Skin epidermis (tissue), 12 donors: ENCODE results near the gene ANKRD30A.
"Not testable (repeated sequence)": the region's sequence is repeated elsewhere in the genome, so short reads cannot be mapped to it uniquely, and the experiment has no call there.

Experiments
- H3K27ac ChIP-seq, 21 experiments: fragments of 200-600 bp; sonication (generic) in 11 of 21; one replicate each; pipeline ENCODE4 v1.5.0; 2020; ENCODE audit warnings: mild to moderate bottlenecking in 3 of 21, inconsistent platforms in 2 of 21, moderate library complexity in 2 of 21
- H3K4me3 ChIP-seq, 7 experiments: fragments of 200-600 bp; sonication (generic) in 2 of 7; one replicate each; pipeline ENCODE4 v1.5.0; 2020; ENCODE audit warnings: inconsistent platforms in 2 of 7, mild to moderate bottlenecking in 2 of 7, moderate library complexity in 1 of 7

Gene ANKRD30A

DNA sequence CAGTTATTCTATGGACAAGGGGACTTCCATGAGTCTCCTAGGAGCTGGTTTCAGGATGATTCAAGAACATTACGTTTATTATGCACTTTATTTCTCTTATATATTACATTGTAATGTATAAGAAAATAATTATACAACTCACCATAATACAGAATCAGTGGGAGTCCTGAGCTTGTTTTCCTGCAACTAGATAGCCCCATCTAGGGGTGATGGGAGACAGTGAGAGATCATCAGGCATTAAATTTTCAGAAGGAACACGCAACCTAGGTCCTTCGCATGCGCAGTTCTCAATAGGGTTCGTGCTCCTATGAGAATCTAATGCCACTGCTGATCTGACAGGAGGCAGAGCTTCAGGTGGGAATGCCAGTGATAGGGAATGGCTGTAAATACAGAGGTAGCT is 137.9 kb downstream of the ANKRD30A start:
- Histone ChIP-seq H3K4me3 (no peak overlapping the region), H3K27ac (no peak overlapping the region)

DNA sequence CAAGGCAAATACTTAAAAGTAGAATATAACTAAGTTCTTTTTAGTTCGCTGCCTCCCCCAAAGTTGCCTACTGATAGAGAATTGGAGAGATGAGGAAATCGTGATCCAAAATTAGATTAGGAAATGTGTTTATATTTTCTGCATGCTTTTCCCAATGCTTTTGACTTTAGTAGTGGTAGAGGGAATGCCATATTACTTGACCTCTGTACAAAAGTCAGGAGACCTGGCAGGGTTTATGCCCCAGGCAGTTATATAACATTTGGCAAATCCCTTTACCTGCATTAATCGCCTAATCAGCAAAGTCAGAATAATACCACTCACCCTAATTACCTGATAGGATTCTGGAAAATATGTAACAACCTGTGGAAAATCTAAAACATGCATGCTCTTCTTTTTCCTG is 142.9 kb downstream of the ANKRD30A start:
- H3K27ac ChIP-seq: no peak overlapping the region

DNA sequence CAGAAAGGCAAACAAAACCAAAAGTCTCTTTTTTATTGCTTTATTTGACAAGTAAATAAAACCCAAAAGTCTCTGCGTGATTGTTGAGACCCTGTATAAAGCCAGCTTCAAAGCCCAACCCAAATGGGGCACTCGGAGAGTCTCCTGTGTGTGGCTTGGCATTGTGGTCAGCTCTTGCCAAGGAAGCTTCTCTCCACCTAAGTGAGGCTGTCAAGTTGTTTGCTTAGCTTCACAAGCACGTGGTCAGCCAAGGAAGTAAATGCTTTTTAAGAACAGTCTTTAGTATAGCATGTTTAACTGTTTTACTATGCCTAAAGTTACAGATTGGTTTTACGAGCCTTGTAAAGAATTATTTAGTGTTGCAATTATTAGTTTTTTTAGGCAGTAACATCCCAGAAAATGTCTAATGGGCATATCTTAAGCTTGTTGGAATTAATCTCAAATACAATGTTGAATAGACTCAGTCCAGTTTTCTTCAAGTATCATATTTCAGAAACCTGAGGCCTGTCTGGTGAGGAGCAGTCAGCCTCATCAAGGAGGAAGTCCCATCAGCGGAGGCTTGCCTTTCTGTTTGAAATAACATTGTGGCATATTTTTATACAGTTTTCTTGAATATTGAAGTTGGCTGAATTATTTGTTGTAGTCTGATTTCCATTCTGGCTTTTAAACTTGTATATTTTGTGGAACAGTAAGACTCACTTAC is 144.3 kb downstream of the ANKRD30A start:
- no peak overlapping the region for H3K4me3 ChIP-seq
- H3K27ac ChIP-seq: no peak overlapping the region

More for the DNA sequence above, 142.9 kb downstream of the ANKRD30A start:
- no peak overlapping the region for H3K4me3 ChIP-seq

DNA sequence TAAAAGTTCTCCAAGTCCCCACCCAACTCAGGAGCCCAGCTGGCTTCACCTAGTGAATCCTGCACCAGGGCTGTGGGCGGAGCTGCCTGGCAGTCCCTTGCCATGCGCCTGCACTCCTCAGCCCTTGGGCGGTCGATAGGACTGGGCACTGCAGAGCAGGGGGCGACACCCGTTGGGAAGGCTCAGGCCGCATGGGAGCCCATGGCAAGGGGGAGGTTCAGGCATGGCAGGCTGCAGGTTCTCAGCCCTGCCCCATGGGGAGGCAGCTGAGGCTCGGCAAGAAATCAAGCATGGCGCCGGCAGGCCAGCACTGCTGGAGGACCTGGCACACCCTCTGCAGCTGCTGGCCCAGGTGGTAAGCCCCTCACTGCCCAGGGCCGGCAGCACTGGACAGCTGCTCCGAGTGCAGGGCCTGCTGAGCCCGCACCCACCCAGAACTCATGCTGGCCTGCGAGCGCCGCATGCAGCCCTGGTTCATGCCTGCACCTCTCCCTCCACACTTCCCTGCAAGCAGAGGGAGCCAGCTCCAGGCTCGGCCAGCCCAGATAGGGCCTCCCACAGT is 149.9 kb downstream of the ANKRD30A start:
- H3K4me3 ChIP-seq: no peak overlapping the region
- H3K27ac ChIP-seq: no peak overlapping the region

DNA sequence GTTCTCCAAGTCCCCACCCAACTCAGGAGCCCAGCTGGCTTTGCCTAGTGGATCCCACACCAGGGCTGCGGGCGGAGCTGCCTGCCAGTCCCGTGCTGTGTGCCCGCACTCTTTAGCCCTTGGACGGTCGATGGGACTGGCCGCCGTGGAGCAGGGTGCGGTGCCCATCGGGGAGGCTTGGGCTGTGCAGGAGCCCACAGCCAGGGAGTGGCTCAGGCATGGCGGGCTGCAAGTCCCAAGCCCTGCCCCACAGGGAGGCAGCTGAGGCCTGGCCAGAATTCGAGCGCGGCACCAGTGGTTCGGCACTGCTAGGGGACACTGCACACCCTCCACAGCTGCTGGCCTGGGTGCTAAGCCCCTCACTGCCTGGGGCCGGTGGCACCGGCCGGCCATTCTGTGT is 159.7 kb downstream of the ANKRD30A start:
- Histone ChIP-seq H3K27ac (no peak overlapping the region), H3K4me3 (no peak overlapping the region)

DNA sequence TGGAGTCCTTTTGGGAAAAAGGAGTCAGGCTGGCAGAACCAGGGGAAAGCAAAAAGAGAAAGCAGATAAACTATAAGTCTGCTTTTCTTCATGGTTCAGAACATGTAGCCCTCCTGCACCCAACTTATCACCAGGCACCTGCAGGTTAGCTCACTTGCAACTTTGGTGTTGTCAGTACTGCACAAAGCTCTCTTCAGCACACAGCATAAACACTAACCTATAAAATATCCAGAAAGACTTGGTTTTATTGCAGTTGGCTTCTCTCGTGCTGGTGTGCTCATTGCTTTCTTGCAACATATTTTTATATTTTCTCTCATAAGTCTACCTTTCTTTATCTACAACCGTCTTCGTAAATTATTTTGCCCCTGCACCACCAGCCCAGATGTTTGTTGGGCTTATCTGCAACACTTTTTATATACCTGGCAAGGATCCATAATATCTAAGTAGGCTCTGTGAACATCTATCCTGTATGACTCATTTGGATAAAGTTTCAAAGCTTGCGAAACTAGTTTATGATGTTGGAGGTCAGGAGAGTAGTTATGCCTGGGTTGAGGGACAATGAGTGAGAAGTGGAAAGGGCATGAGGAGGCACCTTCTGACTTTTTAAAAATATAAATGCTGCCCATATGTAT is 164.6 kb downstream of the ANKRD30A start:
- Histone ChIP-seq H3K27ac (no peak overlapping the region), H3K4me3 (no peak overlapping the region)

DNA sequence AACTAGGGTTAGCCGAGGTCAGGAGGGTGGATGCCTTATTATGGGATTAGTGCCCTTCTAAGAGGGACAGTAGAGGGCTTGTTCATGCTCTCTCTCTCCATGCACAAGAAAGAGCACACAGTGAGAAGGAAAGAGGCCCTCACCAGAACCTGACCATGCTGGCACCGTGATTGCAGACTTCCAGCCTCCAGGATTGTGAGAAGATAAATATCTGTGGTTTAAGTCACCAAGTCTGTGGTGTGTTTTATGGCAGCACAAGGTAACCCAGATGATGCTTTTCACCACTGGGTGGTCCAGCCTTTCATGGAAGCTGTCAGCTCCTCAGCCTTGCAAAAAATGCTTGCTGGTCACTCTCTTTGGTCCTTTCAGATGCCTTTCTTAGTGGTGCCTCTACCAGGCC is 175.9 kb downstream of the ANKRD30A start:
- no peak overlapping the region for H3K27ac ChIP-seq
- H3K4me3 ChIP-seq: no peak overlapping the region

DNA sequence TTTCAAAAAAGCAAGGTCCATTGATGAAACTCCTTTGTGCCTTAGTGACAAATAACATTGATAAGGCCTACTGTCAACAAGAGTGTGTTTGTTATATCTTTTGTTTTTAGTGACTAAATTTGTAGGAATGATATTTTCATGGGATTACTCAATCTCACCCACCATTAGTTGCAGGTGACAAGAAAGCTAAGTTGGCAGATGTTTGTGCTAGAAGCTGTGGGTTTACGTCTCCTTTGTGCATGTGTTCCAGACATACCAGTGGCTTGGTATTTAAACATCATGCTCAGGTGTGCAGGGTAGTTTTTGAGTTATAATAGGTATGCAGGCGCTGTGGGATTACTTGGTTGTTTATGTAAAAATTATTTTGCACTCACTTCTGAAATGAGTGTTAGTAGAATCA is 178.6 kb downstream of the ANKRD30A start:
- H3K27ac ChIP-seq: no peak overlapping the region
- no peak overlapping the region for H3K4me3 ChIP-seq

DNA sequence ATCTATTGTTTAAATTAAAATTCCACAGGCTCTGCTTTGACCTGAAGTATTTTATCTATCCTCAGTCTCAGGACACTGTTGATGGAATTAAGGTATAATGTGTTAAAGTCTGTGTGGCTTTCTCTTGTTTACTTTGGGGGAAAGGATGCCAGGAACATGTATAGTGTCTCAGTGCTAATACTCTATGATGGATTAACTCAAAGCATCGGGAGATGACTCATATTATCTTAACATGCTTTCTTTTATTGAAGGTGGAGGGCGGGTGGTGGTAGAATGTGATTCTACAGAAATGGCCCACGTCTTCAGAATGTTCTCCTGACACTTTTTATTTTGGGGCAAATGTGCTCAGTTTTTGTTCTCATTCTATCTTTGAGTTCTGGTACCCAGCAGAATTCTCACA is 189.0 kb downstream of the ANKRD30A start:
- no peak overlapping the region for H3K27ac ChIP-seq
- H3K4me3 ChIP-seq: no peak overlapping the region

DNA sequence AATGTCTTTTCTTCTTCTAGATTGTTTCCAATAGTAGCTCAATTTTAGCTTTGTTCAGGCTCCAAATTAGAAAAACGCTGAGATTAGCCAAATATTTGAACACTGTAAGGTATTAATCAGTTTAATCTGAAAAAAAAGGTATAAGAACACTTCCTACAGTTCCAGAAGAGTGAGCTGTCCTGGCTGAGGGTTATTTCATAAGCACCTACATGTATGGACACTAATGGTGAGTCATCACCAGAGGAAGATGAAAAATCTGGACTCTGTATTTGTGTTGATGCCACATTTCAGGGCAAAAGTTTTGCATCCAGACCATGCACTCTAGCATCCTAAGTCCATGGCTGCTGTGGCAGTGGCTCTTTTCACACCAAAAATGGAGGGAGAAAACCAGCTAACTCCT is 189.5 kb downstream of the ANKRD30A start:
- Histone ChIP-seq H3K27ac (no peak overlapping the region), H3K4me3 (no peak overlapping the region)

DNA sequence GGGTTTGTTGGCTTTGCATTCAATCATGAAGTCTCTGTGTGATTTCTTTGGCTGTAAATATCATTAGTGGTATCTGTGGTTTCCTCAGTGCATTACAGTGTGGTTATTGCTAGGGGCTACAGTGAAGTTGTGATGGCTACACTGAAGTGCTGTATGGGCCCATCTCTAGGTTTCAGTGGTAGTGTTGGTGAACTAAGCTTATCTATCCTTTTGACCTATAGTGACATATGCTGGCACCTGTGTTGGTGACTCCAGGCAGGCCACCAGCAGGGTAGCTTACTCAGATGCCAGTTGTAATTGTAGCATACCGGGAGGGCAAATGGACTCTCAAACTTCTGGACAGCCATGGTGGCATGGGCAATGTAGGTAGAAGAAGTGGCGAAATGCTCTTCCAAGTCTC is 219.0 kb downstream of the ANKRD30A start:
- Histone ChIP-seq H3K4me3 (no peak overlapping the region), H3K27ac (no peak overlapping the region)

DNA sequence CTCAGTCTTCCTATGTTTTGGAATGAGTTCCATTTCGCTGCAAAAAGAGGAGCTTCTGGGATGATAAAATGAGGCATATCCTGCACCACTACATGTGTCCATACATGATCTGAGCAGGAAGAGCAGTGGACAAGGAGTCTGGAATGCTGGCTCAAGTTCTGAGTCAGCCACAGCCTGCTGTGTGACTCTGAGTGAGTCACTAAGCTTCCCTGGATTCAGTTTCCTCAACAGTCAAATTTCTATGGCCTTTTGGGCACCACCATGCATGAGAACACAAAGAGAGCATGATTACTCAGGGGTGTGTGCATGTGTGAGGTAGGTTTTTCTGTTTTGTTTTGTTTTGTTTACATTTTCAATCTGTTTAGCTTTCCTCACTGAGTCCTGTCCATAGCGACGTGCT is 254.6 kb downstream of the ANKRD30A start:
- H3K27ac ChIP-seq: no peak overlapping the region
- no peak overlapping the region for H3K4me3 ChIP-seq

DNA sequence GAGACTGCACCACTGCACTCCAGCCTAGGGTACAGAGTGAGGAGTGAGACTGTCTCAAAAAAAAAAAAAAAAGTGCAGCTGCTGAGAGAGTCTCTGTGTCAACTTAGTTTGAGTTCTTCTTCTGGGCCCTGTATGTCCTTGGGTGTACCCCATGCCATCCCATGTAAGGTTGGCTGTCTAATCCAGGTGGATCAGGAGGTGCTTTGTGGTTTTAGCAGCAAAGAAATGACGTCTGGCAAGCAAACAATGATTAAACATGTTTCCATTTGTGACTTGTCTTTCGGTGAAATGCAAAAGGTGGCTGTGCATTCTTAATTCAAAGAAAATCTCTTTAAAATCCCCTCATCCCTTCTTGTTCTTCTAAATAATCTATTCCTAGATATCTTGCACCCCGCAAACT is 255.9 kb downstream of the ANKRD30A start:
- Histone ChIP-seq H3K4me3 (no peak overlapping the region), H3K27ac (no peak overlapping the region)

DNA sequence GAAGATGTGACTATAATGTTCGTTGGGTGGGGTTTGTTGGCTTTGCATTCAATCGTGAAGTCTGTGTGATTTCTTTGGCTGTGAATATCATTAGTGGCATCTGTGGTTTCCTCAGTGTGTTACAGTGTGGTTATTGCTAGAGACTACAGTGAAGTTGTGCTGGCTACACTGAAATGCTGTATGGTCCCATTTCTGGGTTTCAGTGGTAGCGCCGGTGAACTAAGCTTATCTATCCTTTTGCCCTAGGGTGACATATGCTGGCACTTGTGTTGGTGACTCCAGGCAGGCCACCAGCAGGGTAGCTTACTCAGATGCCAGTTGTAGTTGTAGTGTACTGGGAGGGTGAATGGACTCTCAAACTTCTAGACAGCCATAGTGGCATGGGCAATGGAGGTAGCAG is 259.5 kb downstream of the ANKRD30A start:
- no peak overlapping the region for H3K27ac ChIP-seq
- no peak overlapping the region for H3K4me3 ChIP-seq

DNA sequence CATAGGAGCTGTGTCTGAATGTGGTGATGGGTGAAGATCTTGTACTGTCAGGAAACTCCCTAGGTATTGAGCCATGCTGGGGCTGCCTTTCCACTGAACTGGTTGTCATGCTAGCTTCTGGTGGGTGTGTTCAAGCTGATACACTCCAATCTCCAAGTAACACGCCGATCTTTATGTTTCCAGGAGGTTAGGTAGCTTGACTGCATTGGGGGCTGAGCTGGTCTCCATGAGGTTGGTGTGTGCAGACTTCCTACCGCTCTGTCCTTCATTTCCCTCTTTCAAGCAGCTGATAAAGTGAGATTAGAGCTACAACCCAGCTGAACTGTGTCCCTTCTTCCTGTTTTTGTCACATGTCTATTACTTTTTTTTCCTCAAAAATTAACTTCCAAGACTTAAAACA is 265.5 kb downstream of the ANKRD30A start:
- H3K27ac ChIP-seq: no peak overlapping the region
- no peak overlapping the region for H3K4me3 ChIP-seq

DNA sequence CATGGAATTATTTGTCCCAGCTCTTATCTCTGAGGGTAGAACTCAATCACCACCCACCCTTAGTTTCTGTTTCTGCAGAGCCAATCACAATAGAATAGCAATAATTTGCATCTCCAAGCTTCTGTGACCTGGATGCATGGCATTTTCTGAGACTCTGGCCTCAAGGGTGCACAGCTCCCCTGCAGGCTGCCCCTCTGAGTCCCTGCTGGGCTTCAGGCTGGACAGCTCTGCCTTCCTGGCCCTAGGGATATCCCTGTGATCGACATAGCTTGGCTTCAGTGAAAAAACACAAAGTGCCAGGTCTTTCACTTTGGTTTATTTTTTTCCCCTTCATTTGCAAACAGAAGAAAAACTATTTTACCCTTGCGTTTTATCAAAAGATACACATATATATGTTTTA is 275.4 kb downstream of the ANKRD30A start:
- not testable (repeated sequence) for H3K27ac ChIP-seq, H3K4me3 ChIP-seq

DNA sequence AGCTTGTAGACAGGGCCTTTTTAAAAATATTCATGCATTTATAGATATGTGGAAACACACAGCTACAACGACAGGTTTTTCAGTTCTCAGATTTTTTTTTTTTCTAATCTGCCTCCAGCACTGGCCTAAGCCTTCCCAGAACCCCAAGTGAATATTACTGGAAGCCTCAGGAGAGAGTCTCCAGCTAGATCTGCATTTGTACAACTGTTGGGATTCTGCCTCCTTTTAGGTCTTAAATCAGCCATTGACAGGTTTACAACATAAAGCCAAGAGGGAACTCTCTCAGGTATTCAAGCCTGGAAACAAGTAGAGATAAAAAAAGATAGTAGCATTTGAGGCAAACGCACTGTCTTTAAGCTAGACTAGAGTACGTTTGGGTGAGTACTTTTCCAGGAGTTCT is 275.8 kb downstream of the ANKRD30A start:
- no peak overlapping the region for H3K4me3 ChIP-seq
- no peak overlapping the region for H3K27ac ChIP-seq

DNA sequence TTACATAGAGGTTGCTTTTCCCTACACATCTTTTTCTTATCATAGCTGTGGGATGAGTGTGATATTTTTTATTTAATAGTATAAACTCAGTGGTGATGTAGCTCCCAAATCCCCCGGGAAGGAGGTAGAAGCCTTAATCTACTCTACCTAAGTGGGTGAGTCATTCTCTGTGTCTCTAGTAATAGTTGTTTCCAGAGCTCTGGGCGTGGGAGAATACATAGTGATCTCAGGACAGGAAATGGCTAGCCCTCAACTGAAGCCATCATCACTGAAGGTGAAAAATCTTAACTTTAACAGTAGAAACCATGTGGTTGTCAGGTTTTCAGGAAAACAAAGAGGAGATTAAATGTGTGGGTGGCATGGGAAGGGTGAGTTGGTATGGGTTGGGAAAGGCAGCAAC is 278.4 kb downstream of the ANKRD30A start:
- Histone ChIP-seq H3K4me3 (no peak overlapping the region), H3K27ac (no peak overlapping the region)
